ENCODE data around the gene MICU2.
A peak's percentile ranks its signal among the peaks of the same experiment; 100 is the strongest.

- TF ChIP-seq CTCF (IDR thresholded peaks at IDR 0.05) (peak; percentile 56 to 76 (median 72)), POLR2A (IDR thresholded peaks at IDR 0.05) (no peak)
These were observed 124.8 kb downstream of the MICU2 start for GRCh38 chr13:21478881-21479808.

All from heart left ventricle (tissue), 13 donors.